ENCODE measurements around the gene RABGAP1L. TPM values are rescaled to one million over a fixed set of nuclear protein-coding genes. Genes with fewer than 3 reads are reported as not detected.

The RABGAP1L gene
- total RNA-seq, 2 experiments from 2014 or later = 60.7 to 65.1 TPM

Other genes with a start within 250 kb of the RABGAP1L start
- not detected for gene SERPINC1, start 242.2 kb upstream of the RABGAP1L start, total RNA-seq
- 10 to 100 TPM; 40.2 to 41.4 TPM for gene RC3H1, start 137.2 kb upstream of the RABGAP1L start, total RNA-seq